ENCODE results near the gene CACNA1D.

- TF ChIP-seq, protein P1, sequence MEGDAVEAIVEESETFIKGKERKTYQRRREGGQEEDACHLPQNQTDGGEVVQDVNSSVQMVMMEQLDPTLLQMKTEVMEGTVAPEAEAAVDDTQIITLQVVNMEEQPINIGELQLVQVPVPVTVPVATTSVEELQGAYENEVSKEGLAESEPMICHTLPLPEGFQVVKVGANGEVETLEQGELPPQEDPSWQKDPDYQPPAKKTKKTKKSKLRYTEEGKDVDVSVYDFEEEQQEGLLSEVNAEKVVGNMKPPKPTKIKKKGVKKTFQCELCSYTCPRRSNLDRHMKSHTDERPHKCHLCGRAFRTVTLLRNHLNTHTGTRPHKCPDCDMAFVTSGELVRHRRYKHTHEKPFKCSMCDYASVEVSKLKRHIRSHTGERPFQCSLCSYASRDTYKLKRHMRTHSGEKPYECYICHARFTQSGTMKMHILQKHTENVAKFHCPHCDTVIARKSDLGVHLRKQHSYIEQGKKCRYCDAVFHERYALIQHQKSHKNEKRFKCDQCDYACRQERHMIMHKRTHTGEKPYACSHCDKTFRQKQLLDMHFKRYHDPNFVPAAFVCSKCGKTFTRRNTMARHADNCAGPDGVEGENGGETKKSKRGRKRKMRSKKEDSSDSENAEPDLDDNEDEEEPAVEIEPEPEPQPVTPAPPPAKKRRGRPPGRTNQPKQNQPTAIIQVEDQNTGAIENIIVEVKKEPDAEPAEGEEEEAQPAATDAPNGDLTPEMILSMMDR (IDR thresholded peaks at IDR 0.05) = no peak
- TF ChIP-seq POLR2AphosphoS5 (IDR thresholded peaks at IDR 0.05) = no peak
- no peak for TF ChIP-seq POLR2A (IDR thresholded peaks at IDR 0.05)
Observed at GRCh38 chr3:53799338-53799865, 305.0 kb downstream of the CACNA1D start.
